Measurements from ENCODE around the gene TMEM209.
"Not testable (repeated sequence)": the region's sequence is repeated elsewhere in the genome, so short reads cannot be mapped to it uniquely, and the experiment has no call there.

TMEM209 gene

GRCh38 chr7:130150587-130150986, 54.6 kb downstream of the TMEM209 start:
- no peak for TF ChIP-seq CTCF (IDR thresholded peaks at IDR 0.05; ENCODE audit: extremely low read depth, insufficient read depth, missing control alignments)
- no peak for DNase-seq (ENCODE audit: low spot score)
- in situ Hi-C loops (cut with MboI; ENCODE audit: low pct_unique_long_range_greater_than_20kb, low sequenced_read_pairs, unreplicated experiment): no loop called here

DNA sequence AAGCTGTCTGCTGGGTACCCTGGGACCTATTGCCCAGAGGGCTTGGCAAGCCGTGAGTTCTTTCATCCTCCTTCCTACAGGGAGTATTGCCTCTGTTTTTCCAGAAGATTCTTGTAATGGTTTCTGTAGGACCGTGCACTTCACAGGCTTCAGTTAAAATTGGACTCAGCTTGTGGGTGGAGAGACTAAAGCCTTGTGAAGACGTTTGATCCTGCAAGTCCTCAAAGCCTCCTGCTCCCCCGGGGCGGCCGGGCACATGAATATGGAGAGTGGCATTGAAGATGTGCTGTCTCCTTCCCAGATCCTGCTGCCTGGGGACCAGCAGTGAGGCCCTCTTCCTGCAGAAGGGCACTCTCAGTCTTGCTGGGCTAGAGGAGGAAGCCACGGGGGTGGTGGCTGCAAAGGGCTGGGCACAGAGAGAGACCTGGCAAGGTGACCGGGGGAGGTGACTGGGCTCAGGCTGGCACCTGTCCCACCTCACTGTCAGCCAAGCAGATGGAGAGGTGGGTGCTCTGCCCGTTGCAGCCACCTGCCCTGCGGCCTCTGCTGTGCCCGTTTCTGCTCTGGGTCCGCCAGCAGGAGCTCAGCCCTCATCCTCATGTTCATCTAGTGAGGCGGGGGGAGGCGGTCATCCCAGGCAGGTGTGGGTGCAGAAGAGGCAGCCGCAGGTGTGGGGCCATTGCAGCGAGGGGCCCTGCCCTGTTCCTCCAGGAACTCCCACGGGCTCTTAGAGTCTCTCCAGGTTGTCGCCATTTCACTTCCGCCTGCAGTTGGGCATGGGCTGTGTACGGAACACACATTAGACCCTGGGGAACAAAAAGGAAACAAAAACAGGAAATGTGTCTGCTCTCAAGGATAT, 55.7 kb downstream of the TMEM209 start:
- DNase-seq (ENCODE audit: low spot score): no peak
- in situ Hi-C loops (cut with MboI; ENCODE audit: low pct_unique_long_range_greater_than_20kb, low sequenced_read_pairs, unreplicated experiment): no loop called here
- no peak for TF ChIP-seq CTCF (IDR thresholded peaks at IDR 0.05; ENCODE audit: extremely low read depth, insufficient read depth, missing control alignments)

DNA sequence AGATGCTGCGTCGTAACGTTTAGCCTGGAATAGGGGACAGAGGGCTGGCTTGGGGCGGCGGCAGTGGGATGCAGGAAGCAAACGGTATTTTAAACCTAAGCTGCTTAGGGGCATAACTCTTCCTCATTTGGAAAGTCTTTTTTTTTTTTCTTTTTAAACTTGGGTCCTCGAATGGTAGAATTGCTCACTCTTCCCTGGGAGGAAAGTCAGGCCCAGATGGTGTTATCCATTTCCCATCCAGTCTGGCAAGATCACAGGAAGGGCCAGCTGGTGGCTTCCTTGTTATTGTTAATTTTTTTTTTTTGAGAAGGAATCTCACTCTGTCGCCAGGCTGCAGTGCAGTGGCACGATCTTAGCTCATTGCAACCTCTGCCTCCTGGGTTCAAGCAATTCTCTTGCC, 56.6 kb downstream of the TMEM209 start:
- in situ Hi-C loops (cut with MboI; ENCODE audit: low pct_unique_long_range_greater_than_20kb, low sequenced_read_pairs, unreplicated experiment): no loop called here
- no peak for DNase-seq (ENCODE audit: low spot score)
- TF ChIP-seq CTCF (IDR thresholded peaks at IDR 0.05; ENCODE audit: extremely low read depth, insufficient read depth, missing control alignments): no peak

DNA sequence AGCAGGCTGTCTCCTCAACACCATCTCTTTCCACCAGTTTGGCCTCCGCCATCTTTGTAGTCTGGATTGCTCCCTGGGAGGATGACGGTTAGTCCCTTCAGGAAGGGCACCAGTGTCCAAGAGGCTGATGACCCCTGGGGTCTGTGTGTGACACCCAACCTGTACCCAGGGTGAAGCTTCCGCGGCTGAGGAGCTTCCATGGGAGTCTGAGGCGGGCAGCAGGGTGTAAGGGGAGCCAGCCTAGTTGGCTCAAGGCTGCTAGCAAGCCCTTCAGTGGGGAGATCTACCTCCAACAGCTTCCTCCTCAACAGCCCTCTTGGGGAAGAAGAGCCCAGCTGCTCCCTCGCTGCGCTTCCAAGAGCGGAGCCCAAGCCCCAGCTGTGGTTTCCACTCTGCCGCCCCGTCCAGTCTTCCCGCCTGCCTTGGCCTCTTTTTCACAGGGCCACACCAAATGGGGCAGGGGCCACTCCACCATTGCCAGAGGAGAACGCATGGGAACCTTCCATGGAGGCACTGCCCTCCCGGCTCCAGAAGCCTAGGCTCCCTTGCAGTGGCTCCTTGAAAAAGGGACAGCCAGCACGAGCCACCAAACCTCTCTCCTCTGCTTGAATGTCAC, 57.4 kb downstream of the TMEM209 start:
- TF ChIP-seq CTCF (IDR thresholded peaks at IDR 0.05; ENCODE audit: extremely low read depth, insufficient read depth, missing control alignments): no peak
- in situ Hi-C loops (cut with MboI; ENCODE audit: low pct_unique_long_range_greater_than_20kb, low sequenced_read_pairs, unreplicated experiment): no loop called here
- DNase-seq (ENCODE audit: low spot score): no peak

- in situ Hi-C loops (cut with MboI; ENCODE audit: low pct_unique_long_range_greater_than_20kb, low sequenced_read_pairs, unreplicated experiment): no loop called here
- no peak for TF ChIP-seq CTCF (IDR thresholded peaks at IDR 0.05; ENCODE audit: extremely low read depth, insufficient read depth, missing control alignments)
- no peak for DNase-seq (ENCODE audit: low spot score)
Observed at GRCh38 chr7:130146693-130147405, 58.4 kb downstream of the TMEM209 start.

- in situ Hi-C loops (cut with MboI; ENCODE audit: low pct_unique_long_range_greater_than_20kb, low sequenced_read_pairs, unreplicated experiment); DNase-seq (ENCODE audit: low spot score): not testable (repeated sequence)
Observed at GRCh38 chr7:130146142-130146541, 59.1 kb downstream of the TMEM209 start.

Measured in GM13977 (cell line).